Left ventricle myocardium inferior (tissue), 1 donor: ENCODE results near the gene ZDHHC3. TPM values are rescaled to one million over a fixed set of nuclear protein-coding genes. Genes with fewer than 3 reads are reported as not detected.
A peak's percentile ranks its signal among the peaks of the same experiment; 100 is the strongest.

Experiments used
- DNase-seq: peaks from one replicate; pipeline ENCODE4 v3.0.0-alpha.2; 2020
- H3K27ac ChIP-seq: fragments of 200-600 bp; replicated peaks from 2 replicates; pipeline ENCODE4 v1.8.0; 2021
- H3K27me3 ChIP-seq: fragments of 200-600 bp; 2 replicates; pipeline ENCODE4 v1.8.0; 2021; ENCODE audit warnings: low read depth
- H3K36me3 ChIP-seq: fragments of 200-600 bp; 2 replicates; pipeline ENCODE4 v1.8.0; 2021
- H3K4me1 ChIP-seq: fragments of 200-600 bp; 2 replicates; pipeline ENCODE4 v1.8.0; 2021
- H3K4me3 ChIP-seq: fragments of 200-600 bp; 2 replicates; pipeline ENCODE4 v1.8.0; 2021; ENCODE audit warnings: mild to moderate bottlenecking, moderate library complexity
- H3K9me3 ChIP-seq: fragments of 200-600 bp; replicated peaks from 2 replicates; pipeline ENCODE4 v1.8.0; 2021
- CTCF ChIP-seq: fragments of 200-600 bp; IDR thresholded peaks from 2 replicates; pipeline ENCODE4 v1.8.0; 2021; ENCODE audit warnings: antibody characterized with exemption, mild to moderate bottlenecking, borderline replicate concordance
- intact Hi-C: fragments of 100-400 bp; cut with micrococcal nuclease; formaldehyde crosslinking; loops from one replicate; pipeline ENCODE4 v1.11.0; 2022
- total RNA-seq: library from RNA; stranded (reverse); fragmentation: NEBNext Ultra II Directional; extraction: Animal tissue kit (Norgen Biotek cat#: 25700); gene quantifications from one replicate; pipeline ENCODE4 v1.2.1, GENCODE V29; 2021
- donor health status: DM: no; HTN: yes; CAD: no; lungs with severe emphysema.

ZDHHC3 gene
- total RNA-seq, 1 donor from 2014 or later, result 40.2 TPM

- peak overlapping the region; percentile 72 for H3K27ac ChIP-seq
- no peak overlapping the region for H3K4me3 ChIP-seq
- no peak for DNase-seq
- H3K9me3 ChIP-seq, result no peaks in the 10 kb centered on the region
- intact Hi-C loops, result no loop called here
- no peak for TF ChIP-seq CTCF
- no peaks in the 10 kb centered on the region for H3K27me3 ChIP-seq
- H3K4me1 ChIP-seq, result peaks cover 67% of the 10 kb centered on the region
- H3K36me3 ChIP-seq, result no peaks in the 10 kb centered on the region
Measured at GRCh38 chr3:44983484-44983941, 7.5 kb upstream of the ZDHHC3 start.

- Histone ChIP-seq H3K9me3 (no peaks in the 10 kb centered on the region), H3K4me1 (peaks cover 68% of the 10 kb centered on the region), H3K27me3 (no peaks in the 10 kb centered on the region), H3K27ac (peak overlapping the region; percentile 72), H3K36me3 (no peaks in the 10 kb centered on the region), H3K4me3 (no peak overlapping the region)
- TF ChIP-seq CTCF, result no peak
- DNase-seq, result no peak
- intact Hi-C loops, result no loop called here
Measured at GRCh38 chr3:44982817-44983216, 6.8 kb upstream of the ZDHHC3 start.

- DNase-seq, result no peak
- intact Hi-C loops, result no loop called here
- Histone ChIP-seq H3K4me1 (peaks cover 72% of the 10 kb centered on the region), H3K27me3 (no peaks in the 10 kb centered on the region), H3K27ac (no peak overlapping the region), H3K36me3 (no peaks in the 10 kb centered on the region), H3K9me3 (no peaks in the 10 kb centered on the region), H3K4me3 (no peak overlapping the region)
- TF ChIP-seq CTCF, result no peak
Measured at GRCh38 chr3:44981751-44982150, 5.8 kb upstream of the ZDHHC3 start.

- H3K4me1 ChIP-seq, result peaks cover 78% of the 10 kb centered on the region
- intact Hi-C loops, result no loop called here
- H3K27ac ChIP-seq, result no peak overlapping the region
- H3K4me3 ChIP-seq, result no peak overlapping the region
- H3K27me3 ChIP-seq, result no peaks in the 10 kb centered on the region
- H3K36me3 ChIP-seq, result no peaks in the 10 kb centered on the region
- no peaks in the 10 kb centered on the region for H3K9me3 ChIP-seq
- DNase-seq, result no peak
- no peak for TF ChIP-seq CTCF
Measured at GRCh38 chr3:44981220-44981619, 5.2 kb upstream of the ZDHHC3 start.

GRCh38 chr3:44974416-44974815 lies 1.6 kb downstream of the ZDHHC3 start:
- no peak for DNase-seq
- peak overlapping the region; percentile 83 for H3K4me3 ChIP-seq
- no peak for TF ChIP-seq CTCF

GRCh38 chr3:44970926-44971490 lies 5.0 kb downstream of the ZDHHC3 start:
- no peak for TF ChIP-seq CTCF
- intact Hi-C loops, result no loop called here

More at GRCh38 chr3:44974416-44974815, 1.6 kb downstream of the ZDHHC3 start:
- Histone ChIP-seq H3K9me3 (no peaks in the 10 kb centered on the region), H3K4me1 (peaks cover 73% of the 10 kb centered on the region), H3K27ac (peak overlapping the region; percentile 92), H3K27me3 (no peaks in the 10 kb centered on the region), H3K36me3 (no peaks in the 10 kb centered on the region)
- intact Hi-C loops, result no loop called here

More at GRCh38 chr3:44970926-44971490, 5.0 kb downstream of the ZDHHC3 start:
- H3K36me3 ChIP-seq, result no peaks in the 10 kb centered on the region
- H3K27me3 ChIP-seq, result no peaks in the 10 kb centered on the region
- H3K4me1 ChIP-seq, result peaks cover 67% of the 10 kb centered on the region
- no peak overlapping the region for H3K4me3 ChIP-seq
- H3K9me3 ChIP-seq, result no peaks in the 10 kb centered on the region
- no peak for DNase-seq
- no peak overlapping the region for H3K27ac ChIP-seq
